ENCODE data around the gene STT3B. TPM values are rescaled to one million over a fixed set of nuclear protein-coding genes. Genes with fewer than 3 reads are reported as not detected.

The STT3B gene
- total RNA-seq, 2 experiments from 2014 or later, result 99.3 to 117 TPM

DNA sequence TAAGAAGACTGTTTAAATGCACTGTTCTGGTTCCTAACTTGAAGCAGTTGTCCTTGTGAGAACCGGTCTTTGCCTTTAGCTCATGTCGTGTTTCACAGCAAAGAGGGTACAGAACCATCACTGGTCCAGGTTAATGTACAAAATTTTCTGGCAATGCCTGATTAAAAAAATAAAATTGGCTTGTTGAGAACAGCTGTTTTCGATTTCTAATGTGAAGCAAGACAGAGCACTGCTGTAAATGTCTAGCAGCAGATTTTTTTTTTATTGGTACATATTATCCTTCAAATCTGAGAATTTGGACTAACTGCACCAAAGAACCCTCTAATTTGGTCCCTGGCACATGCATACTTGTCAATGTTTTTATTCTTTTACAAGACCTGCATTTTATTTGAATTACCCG is 103.3 kb downstream of the STT3B start:
- Mint-ChIP-seq H3K9me3 (no peaks in the 10 kb centered on the region), H3K4me1 (ENCODE audit: low read depth) (peaks cover 41% of the 10 kb centered on the region), H3K27ac (peak overlapping the region; percentile 81), H3K27me3 (ENCODE audit: low read depth) (no peaks in the 10 kb centered on the region), H3K36me3 (ENCODE audit: low read depth) (peaks cover 24% of the 10 kb centered on the region), H3K4me3 (no peak overlapping the region)
- intact Hi-C loops (cut with micrococcal nuclease), result loop anchor here (2.0 to 5.0 kb wide), 4 partner anchors 119 to 424 kb away; no protein-coding TSS in a partner anchor
- DNase-seq, result no peak
- CTCF ChIA-PET, result interaction anchor here (0.6 kb wide), 1 partner anchor 179 kb away, joined by 3 read pairs; no protein-coding TSS in a partner anchor

DNA sequence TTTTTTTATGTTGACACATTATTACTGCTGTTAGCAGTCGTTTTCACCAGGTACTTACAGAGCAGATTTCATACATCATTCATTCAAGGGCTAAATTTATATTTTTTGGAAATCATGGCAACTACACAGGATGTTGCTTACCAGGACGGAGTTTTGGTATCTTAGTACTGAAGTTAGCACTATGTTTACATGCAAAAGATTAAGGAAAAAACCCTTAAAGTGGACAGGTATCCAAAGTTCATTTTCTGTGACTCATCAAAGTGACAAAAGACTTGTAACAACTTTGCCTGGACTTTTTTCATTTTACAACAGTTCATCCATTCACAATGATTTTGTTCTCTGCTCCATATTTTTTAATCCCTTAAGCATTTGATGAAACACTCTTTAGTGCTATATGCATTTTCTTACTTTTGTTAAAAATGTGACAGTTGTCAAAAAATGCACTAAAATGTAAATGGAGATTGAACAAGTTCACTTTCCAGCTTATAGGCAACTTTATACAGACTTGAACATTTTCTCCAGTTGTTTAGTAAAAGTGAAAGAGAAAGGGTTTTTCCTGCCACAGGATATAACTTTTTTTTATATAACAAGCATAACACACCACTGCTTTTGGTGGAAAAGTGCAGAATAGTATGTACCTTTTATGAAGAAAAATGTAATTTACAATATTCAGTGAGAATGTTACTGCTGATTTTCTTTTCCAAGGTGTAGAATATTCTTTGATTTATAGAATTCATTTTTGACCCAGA is 104.1 kb downstream of the STT3B start:
- Mint-ChIP-seq H3K36me3 (ENCODE audit: low read depth) (peaks cover 22% of the 10 kb centered on the region), H3K27me3 (ENCODE audit: low read depth) (no peaks in the 10 kb centered on the region), H3K9me3 (no peaks in the 10 kb centered on the region), H3K27ac (peak overlapping the region; percentile 81), H3K4me3 (no peak overlapping the region), H3K4me1 (ENCODE audit: low read depth) (peaks cover 41% of the 10 kb centered on the region)
- no peak for DNase-seq
- CTCF ChIA-PET, result interaction anchor here (0.7 kb wide), 1 partner anchor 78 kb away, joined by 4 read pairs; no protein-coding TSS in a partner anchor
- intact Hi-C loops (cut with micrococcal nuclease), result loop anchor here (2.0 to 5.0 kb wide), 4 partner anchors 118 to 425 kb away; no protein-coding TSS in a partner anchor

DNA sequence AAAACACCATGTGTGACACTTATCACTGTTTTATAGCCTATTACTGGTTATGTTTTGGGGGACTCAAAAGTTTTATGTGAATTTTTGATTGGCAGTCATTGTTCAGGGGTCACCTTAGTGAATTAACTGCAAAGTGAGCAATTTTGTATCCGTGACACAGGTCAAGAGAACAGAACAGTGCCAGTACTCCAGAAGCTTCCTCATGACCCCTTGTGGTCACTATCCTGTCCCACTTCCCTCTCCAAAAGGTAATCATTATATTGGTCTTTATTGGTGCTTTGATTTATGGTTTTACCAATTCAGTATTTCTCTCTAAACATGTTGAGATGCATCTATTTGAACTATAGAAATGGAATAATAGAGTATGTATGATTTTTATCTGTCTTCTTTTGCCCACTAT is 107.1 kb downstream of the STT3B start:
- CTCF ChIA-PET, result no interaction called here
- H3K36me3 Mint-ChIP-seq (ENCODE audit: low read depth), result peaks cover 16% of the 10 kb centered on the region
- H3K4me3 Mint-ChIP-seq, result no peak overlapping the region
- no peaks in the 10 kb centered on the region for H3K27me3 Mint-ChIP-seq (ENCODE audit: low read depth)
- peaks cover 28% of the 10 kb centered on the region for H3K4me1 Mint-ChIP-seq (ENCODE audit: low read depth)
- intact Hi-C loops (cut with micrococcal nuclease), result loop anchor here (5.0 kb wide), 2 partner anchors 388 to 428 kb away; no protein-coding TSS in a partner anchor
- no peak for DNase-seq
- H3K9me3 Mint-ChIP-seq, result no peaks in the 10 kb centered on the region
- H3K27ac Mint-ChIP-seq, result no peak overlapping the region

DNA sequence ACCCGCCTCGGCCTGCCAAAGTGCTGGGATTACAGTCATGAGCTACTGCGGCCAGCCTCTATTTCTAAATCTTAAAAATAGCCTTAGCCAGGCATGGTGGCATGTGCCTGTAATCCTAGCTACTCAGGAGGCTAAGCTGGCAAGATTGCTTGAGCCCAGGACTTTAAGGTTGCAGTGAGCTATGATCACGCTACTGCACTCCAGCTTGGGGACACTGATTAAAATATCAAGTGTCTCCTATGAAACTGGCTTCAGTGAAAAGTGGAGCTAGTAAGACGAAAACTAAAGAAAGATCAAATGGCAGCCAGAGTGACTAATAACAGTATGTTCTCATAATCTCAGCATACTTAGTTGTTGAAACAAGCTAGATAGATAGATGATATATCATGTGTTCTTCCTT is 112.5 kb downstream of the STT3B start:
- H3K27ac Mint-ChIP-seq, result no peak overlapping the region
- intact Hi-C loops (cut with micrococcal nuclease), result no loop called here
- H3K27me3 Mint-ChIP-seq (ENCODE audit: low read depth), result no peaks in the 10 kb centered on the region
- no peak for DNase-seq
- CTCF ChIA-PET, result interaction anchor here (0.6 kb wide), 2 partner anchors 76 to 793 kb away, joined by 3 read pairs; no protein-coding TSS in a partner anchor
- peaks cover 26% of the 10 kb centered on the region for H3K9me3 Mint-ChIP-seq
- peaks cover 2% of the 10 kb centered on the region for H3K4me1 Mint-ChIP-seq (ENCODE audit: low read depth)
- no peak overlapping the region for H3K4me3 Mint-ChIP-seq
- H3K36me3 Mint-ChIP-seq (ENCODE audit: low read depth), result peaks cover 34% of the 10 kb centered on the region

DNA sequence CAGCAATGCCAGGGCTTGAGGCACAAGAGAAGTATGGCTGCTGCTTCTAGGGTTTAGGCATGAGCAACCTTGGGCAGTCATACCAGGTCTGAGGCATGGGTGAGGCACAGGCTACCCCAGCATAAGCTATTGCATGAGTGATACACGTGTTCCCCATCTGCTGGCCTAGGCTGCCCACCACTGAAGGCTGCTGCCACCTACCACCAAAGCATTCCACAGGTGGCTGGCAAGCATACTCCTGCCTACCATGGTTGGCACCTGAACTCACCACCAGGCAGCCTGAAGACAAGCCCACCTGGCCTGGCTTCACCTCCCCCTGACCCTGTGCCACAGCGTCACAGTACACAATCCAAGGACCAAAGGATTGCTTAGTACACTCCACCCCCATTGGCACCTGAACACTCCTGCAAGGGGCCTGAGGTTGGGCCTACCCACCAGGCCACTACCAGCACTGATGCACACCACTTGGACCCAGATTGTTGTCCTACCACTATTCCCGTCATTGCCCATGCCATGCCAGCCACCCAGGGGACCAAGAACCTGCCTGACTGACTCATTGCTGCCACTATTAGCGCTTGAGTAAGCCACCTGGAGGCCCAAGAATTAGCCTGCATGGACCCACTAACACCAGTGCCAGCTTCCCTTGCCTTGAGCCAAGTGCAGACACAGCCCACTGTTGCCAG is 115.7 kb downstream of the STT3B start:
- H3K9me3 Mint-ChIP-seq, result peaks cover 50% of the 10 kb centered on the region
- no peak for DNase-seq
- H3K27me3 Mint-ChIP-seq (ENCODE audit: low read depth), result no peaks in the 10 kb centered on the region
- no peaks in the 10 kb centered on the region for H3K4me1 Mint-ChIP-seq (ENCODE audit: low read depth)
- intact Hi-C loops (cut with micrococcal nuclease), result no loop called here
- no peak overlapping the region for H3K27ac Mint-ChIP-seq
- H3K36me3 Mint-ChIP-seq (ENCODE audit: low read depth), result peaks cover 35% of the 10 kb centered on the region
- H3K4me3 Mint-ChIP-seq, result no peak overlapping the region
- CTCF ChIA-PET, result no interaction called here

DNA sequence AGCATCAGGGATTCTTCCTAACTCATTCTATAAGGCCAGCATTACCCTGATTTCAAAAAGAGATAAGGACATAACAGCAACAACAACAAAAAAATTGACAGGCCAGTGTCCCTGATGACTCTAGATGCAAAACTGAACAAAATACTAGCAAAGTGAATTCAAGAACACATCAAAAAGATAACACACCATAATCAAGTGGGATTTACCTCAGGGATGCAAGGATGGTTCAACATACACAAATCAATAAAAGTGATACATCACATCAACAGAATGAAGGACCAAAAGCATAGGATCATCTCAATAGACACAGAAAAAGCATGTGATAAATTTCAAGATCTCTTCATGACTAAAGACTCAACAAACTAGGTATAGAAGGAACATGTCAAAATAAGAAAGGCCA is 119.6 kb downstream of the STT3B start:
- intact Hi-C loops (cut with micrococcal nuclease), result no loop called here
- Mint-ChIP-seq H3K27me3 (ENCODE audit: low read depth) (no peaks in the 10 kb centered on the region), H3K4me1 (ENCODE audit: low read depth) (no peaks in the 10 kb centered on the region), H3K4me3 (no peak overlapping the region), H3K9me3 (peaks cover 79% of the 10 kb centered on the region), H3K27ac (no peak overlapping the region), H3K36me3 (ENCODE audit: low read depth) (peaks cover 18% of the 10 kb centered on the region)
- CTCF ChIA-PET, result no interaction called here
- DNase-seq, result no peak

DNA sequence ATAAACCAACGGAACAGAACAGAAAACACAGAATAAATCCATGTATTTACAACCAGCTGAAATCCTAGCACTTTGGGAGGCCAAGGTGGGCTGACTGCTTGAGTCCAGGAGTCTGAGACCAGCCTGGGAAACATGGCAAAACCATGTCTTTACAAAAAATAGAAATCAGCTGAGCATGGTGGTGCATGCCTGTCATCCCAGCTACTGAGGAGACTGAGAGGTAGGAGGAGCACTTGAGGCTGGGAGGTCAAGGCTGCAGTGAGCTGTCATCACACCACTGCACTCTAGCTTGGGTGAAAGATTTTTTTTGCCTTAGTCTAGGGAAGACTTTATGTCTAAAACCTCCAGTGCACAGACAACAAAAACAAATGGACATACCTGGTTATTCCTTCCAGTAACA is 120.7 kb downstream of the STT3B start:
- no peak for DNase-seq
- Mint-ChIP-seq H3K4me1 (ENCODE audit: low read depth) (no peaks in the 10 kb centered on the region), H3K4me3 (no peak overlapping the region), H3K27me3 (ENCODE audit: low read depth) (no peaks in the 10 kb centered on the region), H3K9me3 (peaks cover 83% of the 10 kb centered on the region), H3K36me3 (ENCODE audit: low read depth) (peaks cover 9% of the 10 kb centered on the region), H3K27ac (no peak overlapping the region)
- intact Hi-C loops (cut with micrococcal nuclease), result no loop called here
- CTCF ChIA-PET, result no interaction called here

DNA sequence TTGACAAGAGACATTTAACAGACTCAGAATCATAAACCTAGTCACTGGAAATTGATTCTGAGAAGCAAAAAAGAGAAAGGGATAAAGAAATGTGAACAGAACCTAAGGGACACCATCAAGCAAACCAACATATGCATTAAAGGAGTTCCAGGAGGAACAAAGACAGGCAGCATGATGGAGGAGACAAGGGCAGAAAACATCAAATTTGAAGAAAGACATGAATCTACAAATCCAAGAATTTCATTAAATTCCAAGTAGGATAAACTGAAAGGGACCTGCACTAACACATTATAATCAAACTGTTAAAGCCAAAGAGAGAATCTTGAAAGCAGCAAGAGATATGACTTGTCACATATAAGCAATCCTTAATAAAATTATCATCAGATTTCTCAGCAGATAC is 122.3 kb downstream of the STT3B start:
- H3K4me3 Mint-ChIP-seq, result no peak overlapping the region
- DNase-seq, result no peak
- CTCF ChIA-PET, result no interaction called here
- intact Hi-C loops (cut with micrococcal nuclease), result no loop called here
- no peak overlapping the region for H3K27ac Mint-ChIP-seq
- peaks cover 2% of the 10 kb centered on the region for H3K36me3 Mint-ChIP-seq (ENCODE audit: low read depth)
- no peaks in the 10 kb centered on the region for H3K4me1 Mint-ChIP-seq (ENCODE audit: low read depth)
- peaks cover 70% of the 10 kb centered on the region for H3K9me3 Mint-ChIP-seq
- H3K27me3 Mint-ChIP-seq (ENCODE audit: low read depth), result no peaks in the 10 kb centered on the region

DNA sequence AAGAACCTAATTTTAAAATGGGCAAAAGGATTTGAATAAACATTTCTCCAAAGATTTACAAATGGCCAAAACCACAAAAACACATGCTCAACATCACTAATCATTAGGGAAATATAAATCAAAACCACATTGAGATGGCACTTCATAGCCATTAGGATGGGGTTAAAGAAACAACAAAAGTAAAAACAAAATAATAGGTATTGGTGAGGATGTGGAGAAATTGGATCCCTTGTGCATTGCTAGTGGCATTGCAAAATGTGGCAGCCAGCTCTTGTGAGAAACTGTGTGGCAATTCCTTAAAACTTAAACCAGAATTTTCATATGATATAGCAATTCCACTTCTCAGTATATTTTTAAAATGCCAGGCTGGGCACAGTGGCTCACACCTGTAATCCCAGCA is 126.5 kb downstream of the STT3B start:
- CTCF ChIA-PET, result no interaction called here
- Mint-ChIP-seq H3K27ac (no peak overlapping the region), H3K4me3 (no peak overlapping the region), H3K36me3 (ENCODE audit: low read depth) (no peaks in the 10 kb centered on the region), H3K4me1 (ENCODE audit: low read depth) (no peaks in the 10 kb centered on the region), H3K9me3 (peaks cover 39% of the 10 kb centered on the region), H3K27me3 (ENCODE audit: low read depth) (peaks cover 3% of the 10 kb centered on the region)
- no peak for DNase-seq
- intact Hi-C loops (cut with micrococcal nuclease), result no loop called here

DNA sequence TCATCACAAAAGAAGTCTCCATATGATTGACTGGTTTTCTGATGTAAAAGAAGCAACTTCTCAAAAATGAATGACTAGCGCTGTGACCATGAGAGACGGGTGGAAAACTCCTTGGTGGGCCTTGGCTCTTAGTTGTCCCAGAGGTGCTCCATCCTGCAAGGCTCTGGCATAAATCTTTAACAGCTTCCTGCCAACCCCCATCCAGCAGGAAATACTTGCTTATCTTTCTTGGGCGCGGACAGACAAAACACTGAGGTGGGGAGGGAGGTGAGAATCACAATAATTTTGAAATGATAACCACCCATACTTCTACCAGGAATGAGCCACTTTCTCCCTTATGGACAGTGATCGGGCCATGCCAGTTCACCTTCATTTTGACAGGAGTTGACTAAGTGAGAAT is 128.6 kb downstream of the STT3B start:
- DNase-seq, result no peak
- Mint-ChIP-seq H3K36me3 (ENCODE audit: low read depth) (no peaks in the 10 kb centered on the region), H3K27me3 (ENCODE audit: low read depth) (peaks cover 3% of the 10 kb centered on the region), H3K4me1 (ENCODE audit: low read depth) (no peaks in the 10 kb centered on the region), H3K27ac (no peak overlapping the region), H3K4me3 (no peak overlapping the region), H3K9me3 (peaks cover 23% of the 10 kb centered on the region)
- CTCF ChIA-PET, result no interaction called here
- intact Hi-C loops (cut with micrococcal nuclease), result no loop called here

DNA sequence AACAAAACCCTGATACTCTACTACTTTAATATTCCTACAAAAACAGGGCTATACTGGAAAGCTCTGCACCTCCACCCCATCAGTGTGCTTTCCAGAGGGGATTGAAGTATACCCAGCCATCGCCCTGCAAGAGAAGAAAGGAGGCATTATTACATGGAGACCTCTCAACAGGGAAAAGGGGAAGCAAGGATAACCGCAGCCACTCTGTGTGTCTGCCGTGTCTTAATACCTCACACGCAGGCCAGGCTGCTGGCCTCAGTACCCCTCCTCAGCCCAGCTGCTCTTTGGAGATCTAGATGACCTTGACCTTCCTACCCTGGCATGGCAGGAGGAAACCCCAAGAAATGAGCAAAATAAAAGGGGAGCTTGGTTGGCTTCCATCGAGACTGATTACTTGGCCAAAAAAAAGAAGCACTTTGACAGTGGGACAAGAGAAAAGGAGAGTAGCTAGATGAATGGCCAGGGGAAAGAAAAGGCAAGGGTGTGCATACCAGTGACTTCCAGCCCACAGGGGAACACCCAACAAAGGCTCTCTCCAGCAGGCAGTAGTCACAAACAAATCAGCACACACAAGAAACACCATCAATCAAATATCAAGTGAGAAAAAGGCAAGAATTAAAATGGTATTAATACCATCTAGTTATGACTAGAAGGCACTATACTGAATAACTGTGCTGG is 129.4 kb downstream of the STT3B start:
- Mint-ChIP-seq H3K27me3 (ENCODE audit: low read depth) (peaks cover 3% of the 10 kb centered on the region), H3K4me3 (no peak overlapping the region), H3K9me3 (peaks cover 16% of the 10 kb centered on the region), H3K27ac (no peak overlapping the region), H3K36me3 (ENCODE audit: low read depth) (no peaks in the 10 kb centered on the region), H3K4me1 (ENCODE audit: low read depth) (no peaks in the 10 kb centered on the region)
- intact Hi-C loops (cut with micrococcal nuclease), result no loop called here
- no peak for DNase-seq
- CTCF ChIA-PET, result no interaction called here

DNA sequence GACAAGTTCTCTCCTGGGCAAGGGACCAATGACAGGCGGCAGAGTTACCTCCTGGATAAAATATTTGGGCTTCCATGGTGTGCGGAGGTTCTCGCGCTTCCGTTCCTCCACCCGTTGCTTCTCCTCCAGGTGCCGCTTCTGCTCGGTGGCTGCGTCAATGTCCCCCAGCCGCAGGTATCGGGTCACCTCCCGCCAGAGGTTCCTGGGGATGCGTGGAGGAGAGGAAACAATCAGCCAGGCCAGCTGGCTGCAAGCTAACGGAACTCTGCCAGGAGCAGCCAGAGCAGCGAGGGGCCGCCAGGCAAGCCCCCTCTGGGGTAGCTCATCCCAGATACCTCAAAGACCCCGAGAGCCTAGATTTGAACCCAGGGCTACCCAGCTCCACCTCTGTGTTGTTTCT is 131.3 kb downstream of the STT3B start:
- no peaks in the 10 kb centered on the region for H3K36me3 Mint-ChIP-seq (ENCODE audit: low read depth)
- peaks cover 3% of the 10 kb centered on the region for H3K9me3 Mint-ChIP-seq
- H3K4me1 Mint-ChIP-seq (ENCODE audit: low read depth), result no peaks in the 10 kb centered on the region
- H3K27ac Mint-ChIP-seq, result no peak overlapping the region
- intact Hi-C loops (cut with micrococcal nuclease), result no loop called here
- CTCF ChIA-PET, result no interaction called here
- peaks cover 3% of the 10 kb centered on the region for H3K27me3 Mint-ChIP-seq (ENCODE audit: low read depth)
- no peak overlapping the region for H3K4me3 Mint-ChIP-seq
- no peak for DNase-seq

Data from activated naive CD4-positive, alpha-beta T cell treated with anti-CD3 and anti-CD28 coated beads for 36 hours (primary cell).